ENCODE results near the gene PLXNA4.

Gene PLXNA4

GRCh38 chr7:132117636-132118035 is 458.6 kb downstream of the PLXNA4 start:
- DNase-seq (ENCODE audit: low read depth, low spot score) = no peak

- no peak for DNase-seq (ENCODE audit: low read depth, low spot score)
Observed at GRCh38 chr7:132117181-132117580, 459.1 kb downstream of the PLXNA4 start.

- no peak for DNase-seq (ENCODE audit: low read depth, low spot score)
Observed at GRCh38 chr7:132116369-132116768, 459.9 kb downstream of the PLXNA4 start.

- DNase-seq (ENCODE audit: low read depth, low spot score) = no peak
Observed at GRCh38 chr7:132115758-132116157, 460.5 kb downstream of the PLXNA4 start.

- DNase-seq (ENCODE audit: low read depth, low spot score) = no peak
Observed at GRCh38 chr7:132115028-132115427, 461.2 kb downstream of the PLXNA4 start.

GRCh38 chr7:132114411-132114810 is 461.9 kb downstream of the PLXNA4 start:
- DNase-seq (ENCODE audit: low read depth, low spot score) = no peak

GRCh38 chr7:132113536-132114371 is 462.5 kb downstream of the PLXNA4 start:
- DNase-seq (ENCODE audit: low read depth, low spot score) = peak; percentile 8

- DNase-seq (ENCODE audit: low read depth, low spot score) = no peak
Observed at GRCh38 chr7:132112657-132113056, 463.6 kb downstream of the PLXNA4 start.

GRCh38 chr7:132112106-132112505 is 464.2 kb downstream of the PLXNA4 start:
- DNase-seq (ENCODE audit: low read depth, low spot score) = no peak

- DNase-seq (ENCODE audit: low read depth, low spot score) = no peak
Observed at GRCh38 chr7:132110692-132111091, 465.6 kb downstream of the PLXNA4 start.

GRCh38 chr7:132109769-132110168 is 466.5 kb downstream of the PLXNA4 start:
- DNase-seq (ENCODE audit: low read depth, low spot score) = no peak

- DNase-seq (ENCODE audit: low read depth, low spot score) = no peak
Observed at GRCh38 chr7:132108563-132108962, 467.7 kb downstream of the PLXNA4 start.

- DNase-seq (ENCODE audit: low read depth, low spot score) = no peak
Observed at GRCh38 chr7:132106491-132106890, 469.8 kb downstream of the PLXNA4 start.

GRCh38 chr7:132105096-132105495 is 471.2 kb downstream of the PLXNA4 start:
- no peak for DNase-seq (ENCODE audit: low read depth, low spot score)

GRCh38 chr7:132103718-132104117 is 472.6 kb downstream of the PLXNA4 start:
- DNase-seq (ENCODE audit: low read depth, low spot score) = no peak

- DNase-seq (ENCODE audit: low read depth, low spot score) = no peak
Observed at GRCh38 chr7:132102942-132103341, 473.3 kb downstream of the PLXNA4 start.

GRCh38 chr7:132102391-132102790 is 473.9 kb downstream of the PLXNA4 start:
- no peak for DNase-seq (ENCODE audit: low read depth, low spot score)

GRCh38 chr7:132100981-132101380 is 475.3 kb downstream of the PLXNA4 start:
- no peak for DNase-seq (ENCODE audit: low read depth, low spot score)

GRCh38 chr7:132100483-132100882 is 475.8 kb downstream of the PLXNA4 start:
- no peak for DNase-seq (ENCODE audit: low read depth, low spot score)

GRCh38 chr7:132099163-132099562 is 477.1 kb downstream of the PLXNA4 start:
- DNase-seq (ENCODE audit: low read depth, low spot score) = no peak

GRCh38 chr7:132098327-132098726 is 477.9 kb downstream of the PLXNA4 start:
- DNase-seq (ENCODE audit: low read depth, low spot score) = no peak

- DNase-seq (ENCODE audit: low read depth, low spot score) = no peak
Observed at GRCh38 chr7:132097550-132098134, 478.6 kb downstream of the PLXNA4 start.

- no peak for DNase-seq (ENCODE audit: low read depth, low spot score)
Observed at GRCh38 chr7:132095111-132095765, 481.0 kb downstream of the PLXNA4 start.
